PC-9 (cell line): ENCODE results near the gene RBFOX1. TPM values are rescaled to one million over a fixed set of nuclear protein-coding genes. Genes with fewer than 3 reads are reported as not detected.

ENCODE experiments used
- BruUV-seq: library from RNA; stranded (reverse); fragments of 400-500 nt; replicated peaks from 2 replicates; lab custom pipeline; 2021; lab: Mats Ljungman, UMichigan
- CTCF ChIA-PET: fragments of 300-600 bp; sonication (Branson Sonifier 250); formaldehyde crosslinking; loops from one replicate; lab custom pipeline; 2022; ENCODE audit warnings: antibody characterized with exemption; lab: Charles Lee
- POLR2A ChIA-PET: fragments of 300-600 bp; sonication (Branson Sonifier 250); formaldehyde crosslinking; loops from one replicate; lab custom pipeline; 2022; ENCODE audit warnings: antibody characterized with exemption; ENCODE audit not compliant: unreplicated experiment; lab: Charles Lee
- DNase-seq, 2 experiments: peaks; one replicate each; pipeline versions ENCODE4 v3.0.0 to v3.0.0-alpha.2; 2015 to 2022; ENCODE audit warnings: mixed read lengths in 1 of 2
- H2AFZ ChIP-seq: fragments of 200-600 bp; sonication (generic); 2 replicates; pipeline ENCODE4 v1.8.1; 2017; ENCODE audit warnings: antibody characterized with exemption
- H3F3A ChIP-seq: fragments of 200-600 bp; sonication (generic); 2 replicates; pipeline ENCODE4 v1.8.1; 2017; ENCODE audit warnings: antibody characterized with exemption, mild to moderate bottlenecking, low read depth; ENCODE audit not compliant: insufficient read depth
- H3K27ac ChIP-seq: fragments of 200-600 bp; sonication (generic); 2 replicates; pipeline ENCODE4 v1.6.1; 2016; ENCODE audit warnings: mixed run types
- H3K27me3 ChIP-seq: fragments of 200-600 bp; sonication (generic); 2 replicates; pipeline ENCODE4 v1.6.1; 2016; ENCODE audit warnings: low read depth, mixed run types; ENCODE audit not compliant: insufficient read depth
- H3K36me3 ChIP-seq: fragments of 200-600 bp; sonication (generic); 2 replicates; pipeline ENCODE4 v1.6.1; 2016; ENCODE audit warnings: low read depth, mixed run types
- H3K4me1 ChIP-seq: fragments of 200-600 bp; sonication (generic); replicated peaks from 2 replicates; pipeline ENCODE4 v1.6.1; 2016; ENCODE audit warnings: mixed run types; ENCODE audit not compliant: insufficient read depth
- H3K4me2 ChIP-seq: fragments of 200-600 bp; sonication (generic); 2 replicates; pipeline ENCODE4 v1.6.1; 2017; ENCODE audit warnings: mixed run types
- H3K4me3 ChIP-seq: fragments of 200-600 bp; sonication (generic); 2 replicates; pipeline ENCODE4 v1.6.1; 2016; ENCODE audit warnings: mixed run types
- H3K79me2 ChIP-seq: fragments of 200-600 bp; sonication (generic); 2 replicates; pipeline ENCODE4 v1.6.1; 2017; ENCODE audit warnings: low read depth, mixed run types
- H3K9me2 ChIP-seq: fragments of 200-600 bp; sonication (generic); 2 replicates; pipeline ENCODE4 v1.8.1; 2017; ENCODE audit warnings: mild to moderate bottlenecking; ENCODE audit not compliant: insufficient read depth
- H3K9me3 ChIP-seq: fragments of 200-600 bp; sonication (generic); 2 replicates; pipeline ENCODE4 v1.8.1; 2016; ENCODE audit warnings: low read depth; ENCODE audit not compliant: insufficient read depth
- H4K20me1 ChIP-seq: fragments of 200-600 bp; sonication (generic); 2 replicates; pipeline ENCODE4 v1.8.1; 2017; ENCODE audit not compliant: insufficient read depth
- CTCF ChIP-seq: fragments of 200-600 bp; sonication (generic); conservative IDR thresholded peaks from 2 replicates; pipeline ENCODE4 v1.6.1; 2017; ENCODE audit warnings: mixed run types, antibody characterized with exemption, mild to moderate bottlenecking, moderate library complexity
- EZH2 ChIP-seq: fragments of 200-600 bp; sonication (generic); IDR thresholded peaks from 2 replicates; pipeline ENCODE4 v1.8.0; 2017; ENCODE audit warnings: antibody characterized with exemption, low read depth
- intact Hi-C: fragments of 100-400 bp; cut with micrococcal nuclease; formaldehyde crosslinking; loops from one replicate; pipeline ENCODE4 v1.10.0; 2022; ENCODE audit not compliant: unreplicated experiment
- total RNA-seq: library from RNA; stranded (reverse); gene quantifications from 2 replicates; pipeline ENCODE4 v1.2.3, GENCODE V29; 2021

RBFOX1 gene
- total RNA-seq, 1 experiment from 2014 or later, result not detected

GRCh38 chr16:7746941-7747340 is 414.3 kb downstream of the RBFOX1 start:
- ChIA-PET CTCF (no interaction called here), POLR2A (no interaction called here)
- Histone ChIP-seq H3K27ac (no peak overlapping the region), H2AFZ (no peak overlapping the region), H3K27me3 (no peaks in the 10 kb centered on the region; the same call in 1 of the 2 replicates), H3K79me2 (no peaks in the 10 kb centered on the region), H3K4me2 (no peak overlapping the region), H3F3A (no peaks in the 10 kb centered on the region), H4K20me1 (0 out of 2 replicates have a peak, but pooled peaks cover 5% of the 10 kb centered on the region), H3K9me3 (no peaks in the 10 kb centered on the region), H3K4me1 (no peaks in the 10 kb centered on the region), H3K9me2 (no peaks in the 10 kb centered on the region; the same call in 1 of the 2 replicates), H3K36me3 (no peaks in the 10 kb centered on the region), H3K4me3 (no peak overlapping the region)
- no peak for TF ChIP-seq EZH2
- no peak for TF ChIP-seq CTCF
- no TSS peak for BruUV-seq
- intact Hi-C loops, result no loop called here
- no peak for DNase-seq

GRCh38 chr16:7748522-7748921 is 415.9 kb downstream of the RBFOX1 start:
- intact Hi-C loops, result no loop called here
- no peaks in the 10 kb centered on the region for H3K79me2 ChIP-seq
- H3K4me1 ChIP-seq, result no peaks in the 10 kb centered on the region
- H3F3A ChIP-seq, result no peaks in the 10 kb centered on the region
- no peak for TF ChIP-seq CTCF
- TF ChIP-seq EZH2, result no peak
- no peaks in the 10 kb centered on the region; the same call in 1 of the 2 replicates for H3K9me2 ChIP-seq
- POLR2A ChIA-PET, result no interaction called here
- no TSS peak for BruUV-seq
- H3K4me2 ChIP-seq, result no peak overlapping the region
- no peaks in the 10 kb centered on the region for H3K9me3 ChIP-seq
- H4K20me1 ChIP-seq, result 0 out of 2 replicates have a peak, but pooled peaks cover 5% of the 10 kb centered on the region
- H3K27me3 ChIP-seq, result no peaks in the 10 kb centered on the region; the same call in 1 of the 2 replicates
- H3K27ac ChIP-seq, result no peak overlapping the region
- CTCF ChIA-PET, result no interaction called here
- no peak for DNase-seq
- no peak overlapping the region for H2AFZ ChIP-seq
- H3K4me3 ChIP-seq, result no peak overlapping the region
- no peaks in the 10 kb centered on the region for H3K36me3 ChIP-seq

DNA sequence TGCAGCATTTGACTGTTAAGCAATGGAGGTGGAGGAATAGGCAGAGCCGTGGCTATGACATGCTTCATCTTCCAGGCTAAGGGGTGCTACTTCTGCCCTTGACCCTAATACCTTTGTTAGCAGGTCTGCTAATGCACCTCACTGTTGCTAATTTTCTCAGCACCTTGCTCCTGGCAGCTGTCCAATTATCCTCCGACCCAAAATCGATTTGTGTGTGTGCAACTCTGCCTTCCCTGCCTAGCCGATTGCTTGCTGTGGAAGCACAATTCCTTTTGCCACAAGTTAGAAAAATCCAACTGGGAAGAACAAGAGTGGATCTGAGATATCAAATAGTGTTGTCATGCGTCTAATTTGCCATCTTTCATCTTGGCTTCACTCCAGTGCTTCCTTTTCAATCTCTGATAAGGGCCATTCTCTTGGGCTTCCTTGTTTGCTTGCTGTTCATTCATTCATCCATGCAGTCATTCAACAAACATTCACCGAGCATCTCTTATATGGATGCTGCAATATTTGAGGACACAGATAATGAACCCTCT is 422.8 kb downstream of the RBFOX1 start:
- no peak overlapping the region for H3K4me3 ChIP-seq
- CTCF ChIA-PET, result interaction anchor here (0.6 kb wide), 1 partner anchor 697 kb away, joined by 4 read pairs; no protein-coding TSS in a partner anchor
- H3K4me2 ChIP-seq, result no peak overlapping the region
- H3K9me2 ChIP-seq, result no peaks in the 10 kb centered on the region
- POLR2A ChIA-PET, result no interaction called here
- DNase-seq, result no peak
- peaks cover 4% of the 10 kb centered on the region; the same call in 1 of the 2 replicates for H3K27me3 ChIP-seq
- no peaks in the 10 kb centered on the region for H3K9me3 ChIP-seq
- no peaks in the 10 kb centered on the region for H4K20me1 ChIP-seq
- no peak overlapping the region for H2AFZ ChIP-seq
- H3K36me3 ChIP-seq, result no peaks in the 10 kb centered on the region
- no peaks in the 10 kb centered on the region for H3K4me1 ChIP-seq
- no peak for TF ChIP-seq EZH2
- no peak for TF ChIP-seq CTCF
- H3F3A ChIP-seq, result no peaks in the 10 kb centered on the region
- no peak overlapping the region for H3K27ac ChIP-seq
- intact Hi-C loops, result no loop called here
- no TSS peak for BruUV-seq
- no peaks in the 10 kb centered on the region for H3K79me2 ChIP-seq
